Right lobe of liver (tissue), 6 donors: Measurements from ENCODE around the gene ALK. TPM values are rescaled to one million over a fixed set of nuclear protein-coding genes. Genes with fewer than 3 reads are reported as not detected.

ENCODE experiments used
- ATAC-seq, 4 donors: fragments of 200-7000 bp; cut with Tn5 transposase; one replicate each; pipeline ENCODE4 v1.9.1; 2020; ENCODE audit warnings: mild to moderate bottlenecking in 4 of 4, moderate library complexity in 4 of 4
- DNase-seq, 3 donors: peaks; one replicate each; pipeline ENCODE4 v3.0.0-alpha.2; 2020
- H3K27ac ChIP-seq, 3 donors: fragments of 200-600 bp; one replicate each; pipeline ENCODE4 v1.8.0; 2022
- H3K27me3 ChIP-seq, 2 donors: fragments of 200-600 bp; one replicate each; pipeline ENCODE4 v1.8.0; 2022
- H3K36me3 ChIP-seq, 4 donors: fragments of 200-600 bp; sonication (generic) in 1 of 4; one replicate each; pipeline versions ENCODE4 v1.5.1 to v1.8.0; 2017 to 2022; ENCODE audit warnings: control low read depth in 1 of 4
- H3K4me1 ChIP-seq, 4 donors: fragments of 200-600 bp; sonication (generic) in 1 of 4; one replicate each; pipeline versions ENCODE4 v1.5.1 to v1.8.0; 2017 to 2022; ENCODE audit warnings: control low read depth in 1 of 4
- H3K4me3 ChIP-seq, 3 donors: fragments of 200-600 bp; one replicate each; pipeline ENCODE4 v1.8.0; 2022
- H3K9me3 ChIP-seq, 4 donors: fragments of 200-600 bp; sonication (generic) in 1 of 4; one replicate each; pipeline versions ENCODE4 v1.5.1 to v1.8.0; 2017 to 2022; ENCODE audit warnings: control low read depth in 1 of 4
- CTCF ChIP-seq, 4 donors: fragments of 200-600 bp in 3 of 4; fragments of 450-650 bp in 1 of 4; IDR thresholded peaks; one replicate each; pipeline versions ENCODE4 v1.5.1 to v1.8.0; 2016 to 2022; ENCODE audit warnings: antibody characterized with exemption in 4 of 4, mild to moderate bottlenecking in 2 of 4
- POLR2A ChIP-seq: fragments of 450-650 bp; IDR thresholded peaks from one replicate; pipeline ENCODE4 v1.6.1; 2017; ENCODE audit warnings: antibody characterized with exemption, mild to moderate bottlenecking
- WGBS: methylation state at CpG from one replicate; pipeline ENCODE4 v1.1.6; 2018; ENCODE audit warnings: low coverage, low lambda C conversion rate; ENCODE audit not compliant: insufficient coverage; ENCODE audit errors: missing lambda C conversion rate; 5-methylcytosine and 5-hydroxymethylcytosine counted together
- intact Hi-C, 2 donors: fragments of 100-400 bp; cut with DNase I; formaldehyde crosslinking; loops; one replicate each; pipeline versions ENCODE4 v1.11.2 to v1.14.1; 2022
- total RNA-seq, 6 experiments: library from RNA; depleted of rRNA in 2 of 6; stranded (reverse); fragments of >200 nt in 2 of 6; fragmentation: NEBNext Ultra II Directional in 3 of 6; extraction: Animal tissue kit (Norgen Biotek cat#: 25700) in 3 of 6; gene quantifications; one replicate each; pipeline versions ENCODE4 v1.1.0 to v1.2.4, GENCODE V29; 2016 to 2023
- donor health status: DM: no; HTN: yes; CAD: no.
- donor health status: DM: no; HTN: no; CAD: no.
- donor health status: DM: no; HTN: no; CAD: no.
- donor health status: DM: no; HTN: yes; CAD: no.
- donor health status: DM: no; HTN: yes; CAD: no.

The ALK gene
- total RNA-seq, 6 experiments from 2014 or later: 0.04 to 0.06 TPM; not detected in 4

DNA sequence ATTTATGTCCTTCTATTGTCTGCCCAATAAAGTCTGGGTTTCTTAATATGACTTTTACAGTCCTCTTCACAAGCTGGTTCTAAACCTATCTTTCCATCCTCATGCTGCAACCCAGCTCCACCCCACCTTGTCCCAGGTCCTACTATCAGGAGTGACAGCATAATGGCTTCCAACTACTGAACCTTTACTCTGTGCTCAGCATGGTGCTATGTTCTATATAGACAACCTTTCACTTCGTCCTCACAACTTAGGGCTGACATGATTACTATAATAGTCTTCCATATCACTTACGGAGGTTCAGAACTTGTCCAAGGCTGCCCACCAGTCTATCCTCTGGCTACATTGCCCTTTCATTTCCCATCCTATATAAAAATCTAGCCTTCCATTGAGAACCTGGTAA lies 256.8 kb downstream of the ALK start:
- no peak for DNase-seq
- WGBS: 48% methylated on average over 2 of the region's 2 CpGs

DNA sequence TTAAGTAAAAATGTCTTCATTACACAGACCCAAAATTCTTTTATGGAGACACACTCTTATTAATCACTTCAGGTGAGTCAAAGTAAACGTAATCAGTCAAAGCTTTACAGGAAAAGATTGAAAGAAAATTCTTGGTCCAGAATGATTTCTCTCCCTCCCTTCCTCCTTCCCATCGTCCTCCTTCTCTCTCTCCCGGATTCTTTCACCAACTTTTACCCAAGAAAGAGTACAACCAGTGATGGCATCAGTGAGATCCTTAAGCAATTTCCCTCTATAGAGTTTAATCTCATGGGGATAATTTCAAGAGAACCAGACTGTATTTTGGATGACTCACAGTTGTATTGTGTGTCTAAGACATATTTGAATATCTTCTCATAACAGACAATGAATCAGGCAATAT lies 258.1 kb downstream of the ALK start:
- Histone ChIP-seq H3K36me3 (no peaks in the 10 kb centered on the region), H3K27ac (no peak overlapping the region)

More for the DNA sequence above, 256.8 kb downstream of the ALK start:
- ATAC-seq: no peak
- Histone ChIP-seq H3K27me3 (no peaks in the 10 kb centered on the region), H3K9me3 (no peaks in the 10 kb centered on the region), H3K4me1 (no peaks in the 10 kb centered on the region), H3K27ac (no peak overlapping the region), H3K36me3 (no peaks in the 10 kb centered on the region), H3K4me3 (no peak overlapping the region)
- TF ChIP-seq CTCF (IDR thresholded peaks at IDR 0.05) (no peak), POLR2A (no peak)
- intact Hi-C loops: no loop called here

GRCh38 chr2:29662861-29663260 lies 258.5 kb downstream of the ALK start:
- Histone ChIP-seq H3K9me3 (no peaks in the 10 kb centered on the region), H3K36me3 (no peaks in the 10 kb centered on the region), H3K4me1 (no peaks in the 10 kb centered on the region), H3K27me3 (no peaks in the 10 kb centered on the region), H3K27ac (no peak overlapping the region), H3K4me3 (no peak overlapping the region)
- ATAC-seq (no peak), DNase-seq (no peak)
- 60% methylated on average over 2 of the region's 2 CpGs for WGBS
- no peak for TF ChIP-seq POLR2A
- no peak for TF ChIP-seq CTCF (IDR thresholded peaks at IDR 0.05)
- intact Hi-C loops: no loop called here

More for the DNA sequence above, 258.1 kb downstream of the ALK start:
- DNase-seq: no peak
- no peaks in the 10 kb centered on the region for H3K4me1 ChIP-seq
- no peaks in the 10 kb centered on the region for H3K9me3 ChIP-seq
- TF ChIP-seq POLR2A: no peak
- no peak for TF ChIP-seq CTCF (IDR thresholded peaks at IDR 0.05)
- H3K27me3 ChIP-seq: no peaks in the 10 kb centered on the region
- no peak overlapping the region for H3K4me3 ChIP-seq
- intact Hi-C loops: no loop called here
- no peak for ATAC-seq
- WGBS: 45% methylated on average over 3 of the region's 3 CpGs

DNA sequence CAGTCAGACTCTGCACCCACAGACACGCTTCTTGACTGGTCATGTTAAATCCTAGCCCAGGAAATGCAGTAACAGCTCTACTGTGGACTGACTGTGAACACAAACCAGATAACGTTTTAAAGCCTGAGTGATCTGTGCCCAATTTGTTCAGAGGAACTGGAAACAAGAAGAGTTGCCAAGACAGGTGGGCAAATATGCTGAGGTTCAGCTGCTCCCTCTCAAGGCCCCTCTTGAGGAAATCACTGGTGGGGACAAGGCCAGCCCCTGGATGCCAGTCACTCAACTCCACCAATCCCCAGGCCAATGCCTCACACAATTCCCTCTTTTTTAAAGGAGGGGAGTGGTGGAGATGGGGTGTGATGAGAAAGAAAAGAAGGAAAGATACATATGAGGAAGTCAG lies 261.2 kb downstream of the ALK start:
- intact Hi-C loops: no loop called here
- WGBS: 53% methylated on average over 2 of the region's 2 CpGs

More for the DNA sequence above, 261.2 kb downstream of the ALK start:
- H3K36me3 ChIP-seq: no peaks in the 10 kb centered on the region
- ATAC-seq (no peak), DNase-seq (no peak)
- H3K4me3 ChIP-seq: no peak overlapping the region
- TF ChIP-seq CTCF (IDR thresholded peaks at IDR 0.05) (no peak), POLR2A (no peak)
- H3K9me3 ChIP-seq: no peaks in the 10 kb centered on the region
- no peaks in the 10 kb centered on the region for H3K4me1 ChIP-seq
- H3K27ac ChIP-seq: no peak overlapping the region
- no peaks in the 10 kb centered on the region for H3K27me3 ChIP-seq
